Measurements from ENCODE around the gene IL10. TPM values are rescaled to one million over a fixed set of nuclear protein-coding genes. Genes with fewer than 3 reads are reported as not detected.

Gene IL10
- polyA plus RNA-seq, 1 of the 3 experiments (the other 2 are of a cell fraction): not detected

DNA sequence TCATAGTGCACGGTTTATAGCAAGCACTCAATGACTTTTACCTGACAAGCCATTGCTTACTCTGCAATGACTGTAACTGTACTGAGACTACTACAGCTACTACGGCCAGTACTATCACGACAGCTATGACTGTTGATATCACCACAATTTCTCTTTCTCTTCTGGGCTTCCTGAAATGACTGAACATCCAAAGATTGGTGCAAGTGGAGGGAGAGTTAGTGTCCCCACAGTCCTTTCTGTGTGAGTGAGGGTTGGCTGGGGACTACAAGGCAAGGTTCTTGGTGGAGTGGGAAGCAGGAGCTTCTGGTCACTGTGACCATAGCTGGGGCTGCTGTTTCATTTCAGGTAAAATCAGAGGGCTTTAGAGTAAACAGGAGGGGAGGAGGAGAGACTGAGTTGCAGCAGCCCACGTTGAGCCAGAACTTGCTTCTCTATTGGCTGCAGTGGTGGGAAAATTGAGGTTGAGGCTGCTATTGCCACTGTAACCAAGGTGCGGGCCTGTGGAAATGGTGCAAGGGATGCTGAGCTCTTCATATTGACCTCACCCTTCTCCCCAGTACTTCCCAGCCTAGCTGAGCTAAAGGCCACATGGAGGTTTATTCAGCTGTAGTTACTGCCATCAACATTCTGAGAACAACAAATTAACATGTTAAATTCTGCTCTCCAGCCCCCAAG, 14.1 kb upstream of the IL10 start:
- CTCF ChIA-PET: interaction anchor here (1.1 kb wide), 1 partner anchor 25 kb away, joined by 3 read pairs; no protein-coding TSS in a partner anchor
- H4K20me1 ChIP-seq (ENCODE audit: insufficient read depth): no peaks in the 10 kb centered on the region
- no peaks in the 10 kb centered on the region for H3K36me3 ChIP-seq (replicated peaks in 1 of 2; ENCODE audit: control insufficient read depth in 1 of 2, insufficient read depth in 2 of 2, low read length in 1 of 2)
- POLR2A ChIA-PET: no interaction called here
- H3K9me2 ChIP-seq: no peaks in the 10 kb centered on the region
- 52% methylated on average over 5 of the region's 5 CpGs for WGBS (ENCODE audit: low lambda C conversion rate)
- no peak overlapping the region for H3K4me2 ChIP-seq
- no peaks in the 10 kb centered on the region for H3F3A ChIP-seq (replicated peaks; ENCODE audit: insufficient read depth)
- no peak overlapping the region for H3K9ac ChIP-seq
- H3K4me3 ChIP-seq (ENCODE audit: low read depth in 2 of 2, low read length in 1 of 2): no peak overlapping the region
- TF ChIP-seq CHD2 (IDR thresholded peaks at IDR 0.05; ENCODE audit: low read length, partially characterized antibody) (no peak), RAD21 (IDR thresholded peaks at IDR 0.05; ENCODE audit: low read length) (no peak)
- TF ChIP-seq, protein P1, sequence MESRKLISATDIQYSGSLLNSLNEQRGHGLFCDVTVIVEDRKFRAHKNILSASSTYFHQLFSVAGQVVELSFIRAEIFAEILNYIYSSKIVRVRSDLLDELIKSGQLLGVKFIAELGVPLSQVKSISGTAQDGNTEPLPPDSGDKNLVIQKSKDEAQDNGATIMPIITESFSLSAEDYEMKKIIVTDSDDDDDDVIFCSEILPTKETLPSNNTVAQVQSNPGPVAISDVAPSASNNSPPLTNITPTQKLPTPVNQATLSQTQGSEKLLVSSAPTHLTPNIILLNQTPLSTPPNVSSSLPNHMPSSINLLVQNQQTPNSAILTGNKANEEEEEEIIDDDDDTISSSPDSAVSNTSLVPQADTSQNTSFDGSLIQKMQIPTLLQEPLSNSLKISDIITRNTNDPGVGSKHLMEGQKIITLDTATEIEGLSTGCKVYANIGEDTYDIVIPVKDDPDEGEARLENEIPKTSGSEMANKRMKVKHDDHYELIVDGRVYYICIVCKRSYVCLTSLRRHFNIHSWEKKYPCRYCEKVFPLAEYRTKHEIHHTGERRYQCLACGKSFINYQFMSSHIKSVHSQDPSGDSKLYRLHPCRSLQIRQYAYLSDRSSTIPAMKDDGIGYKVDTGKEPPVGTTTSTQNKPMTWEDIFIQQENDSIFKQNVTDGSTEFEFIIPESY (IDR thresholded peaks at IDR 0.05; ENCODE audit: borderline replicate concordance, low read depth): no peak
- no peak overlapping the region for H2AFZ ChIP-seq (ENCODE audit: low read depth)
- peaks cover 8% of the 10 kb centered on the region; the same call in 1 of the 2 replicates for H3K27me3 ChIP-seq (ENCODE audit: insufficient read depth)
- H3K9me3 ChIP-seq: no peaks in the 10 kb centered on the region
- H3K79me2 ChIP-seq (ENCODE audit: insufficient read depth): no peaks in the 10 kb centered on the region
- no peak overlapping the region for H3K27ac ChIP-seq (ENCODE audit: low read depth in 2 of 2, low read length in 1 of 2)
- DNase-seq: no peak
- no peaks in the 10 kb centered on the region for H3K4me1 ChIP-seq (ENCODE audit: control insufficient read depth in 1 of 2, insufficient read depth in 2 of 2, low read depth in 1 of 2, low read length in 1 of 2)

- TF ChIP-seq TEAD4 (IDR thresholded peaks at IDR 0.05; ENCODE audit: borderline replicate concordance, insufficient read depth): no peak
- TF ChIP-seq RAD21 (IDR thresholded peaks at IDR 0.05; ENCODE audit: low read length): no peak
- TF ChIP-seq CHD2 (IDR thresholded peaks at IDR 0.05; ENCODE audit: low read length, partially characterized antibody): no peak
- no peak for TF ChIP-seq FOSL2 (IDR thresholded peaks at IDR 0.05; ENCODE audit: borderline replicate concordance, low read depth)
- TF ChIP-seq NRF1 (IDR thresholded peaks at IDR 0.05; ENCODE audit: low read depth, low read length): no peak
- TF ChIP-seq TCF12 (IDR thresholded peaks at IDR 0.05): no peak
- TF ChIP-seq POLR2AphosphoS5 (IDR thresholded peaks at IDR 0.05; ENCODE audit: low read depth, low read length): no peak
- TF ChIP-seq ELF1 (IDR thresholded peaks at IDR 0.05): no peak
- Histone ChIP-seq H3K4me1 (ENCODE audit: control insufficient read depth in 1 of 2, insufficient read depth in 2 of 2, low read depth in 1 of 2, low read length in 1 of 2) (no peaks in the 10 kb centered on the region), H3K9me2 (no peaks in the 10 kb centered on the region), H3K9me3 (no peaks in the 10 kb centered on the region), H2AFZ (ENCODE audit: low read depth) (no peak overlapping the region), H3K36me3 (replicated peaks in 1 of 2; ENCODE audit: control insufficient read depth in 1 of 2, insufficient read depth in 2 of 2, low read length in 1 of 2) (no peaks in the 10 kb centered on the region), H3K4me2 (no peak overlapping the region), H3K79me2 (ENCODE audit: insufficient read depth) (no peaks in the 10 kb centered on the region), H3K27ac (ENCODE audit: low read depth in 2 of 2, low read length in 1 of 2) (no peak overlapping the region), H3K9ac (no peak overlapping the region), H4K20me1 (ENCODE audit: insufficient read depth) (no peaks in the 10 kb centered on the region), H3K4me3 (ENCODE audit: low read depth in 2 of 2, low read length in 1 of 2) (no peak overlapping the region), H3K27me3 (ENCODE audit: insufficient read depth) (peaks cover 8% of the 10 kb centered on the region; the same call in 1 of the 2 replicates), H3F3A (replicated peaks; ENCODE audit: insufficient read depth) (no peaks in the 10 kb centered on the region)
- DNase-seq: no peak
- CTCF ChIA-PET: interaction anchor here (0.6 to 1.5 kb wide), 2 partner anchors 12 to 57 kb away, joined by 3 read pairs; no protein-coding TSS in a partner anchor
- 22% methylated on average over 4 of the region's 4 CpGs for WGBS (ENCODE audit: low lambda C conversion rate)
- POLR2A ChIA-PET: no interaction called here
Observed at GRCh38 chr1:206785182-206785765, 13.0 kb upstream of the IL10 start.
